Measurements from ENCODE around the gene ABCB4. TPM values are rescaled to one million over a fixed set of nuclear protein-coding genes. Genes with fewer than 3 reads are reported as not detected.

ABCB4 gene
- total RNA-seq, 4 donors from 2014 or later, result 0.38 to 0.76 TPM; not detected in 2

GRCh38 chr7:87370660-87371180 is 104.8 kb downstream of the ABCB4 start:
- peaks cover 0 to 66% (median 2%) of the 10 kb centered on the region in 3 donors for H3K36me3 ChIP-seq
- peak overlapping the region in 1 of 4 donors; percentile 31 for H3K27ac ChIP-seq
- H3K27me3 ChIP-seq, result no peaks in the 10 kb centered on the region
- intact Hi-C loops (cut with DNase I), result no loop called here
- H3K4me3 ChIP-seq, result no peak overlapping the region
- WGBS, 2 donors, result 69 to 83% methylated on average over 1 of the region's 1 CpG
- no peaks in the 10 kb centered on the region for H3K9me3 ChIP-seq
- DNase-seq, result no peak
- TF ChIP-seq CTCF (IDR thresholded peaks at IDR 0.05) (no peak), POLR2A (IDR thresholded peaks at IDR 0.05) (no peak)
- peaks cover 0 to 10% (median 0%) of the 10 kb centered on the region in 3 donors for H3K4me1 ChIP-seq

GRCh38 chr7:87369216-87369615 is 106.3 kb downstream of the ABCB4 start:
- peaks cover 0 to 79% (median 2%) of the 10 kb centered on the region in 3 donors for H3K36me3 ChIP-seq
- WGBS, 2 donors, result 81 to 87% methylated on average over 4 of the region's 4 CpGs
- intact Hi-C loops (cut with DNase I), result no loop called here

DNA sequence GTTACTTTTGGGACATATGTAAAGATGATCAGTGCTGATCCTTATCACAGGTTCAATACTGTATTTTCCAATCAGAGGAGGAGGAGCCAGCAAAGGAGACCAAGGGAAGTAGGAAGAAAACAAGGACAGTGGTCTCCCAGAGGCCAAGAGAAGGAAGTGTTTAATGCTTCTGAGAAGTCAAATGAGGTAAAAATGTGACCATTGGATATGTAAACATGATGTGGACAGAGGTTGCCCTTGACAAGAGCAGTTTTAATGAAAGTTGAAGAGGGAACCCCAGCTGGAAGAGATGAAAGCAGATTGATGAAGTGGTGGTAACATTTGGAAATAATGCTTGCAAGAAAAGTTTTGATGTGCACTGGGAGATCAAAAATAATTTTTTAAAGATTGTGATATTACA is 111.2 kb downstream of the ABCB4 start:
- Histone ChIP-seq H3K4me1 (peaks cover 0 to 6% (median 0%) of the 10 kb centered on the region in 3 donors), H3K36me3 (peaks cover 0 to 82% (median 6%) of the 10 kb centered on the region in 3 donors), H3K4me3 (no peak overlapping the region), H3K9me3 (no peaks in the 10 kb centered on the region), H3K27ac (no peak overlapping the region), H3K27me3 (no peaks in the 10 kb centered on the region)
- intact Hi-C loops (cut with DNase I), result no loop called here
- TF ChIP-seq CTCF (IDR thresholded peaks at IDR 0.05), result no peak
- TF ChIP-seq POLR2A (IDR thresholded peaks at IDR 0.05), result no peak
- DNase-seq, result no peak

More at GRCh38 chr7:87369216-87369615, 106.3 kb downstream of the ABCB4 start:
- H3K27ac ChIP-seq, result no peak overlapping the region
- H3K27me3 ChIP-seq, result no peaks in the 10 kb centered on the region
- TF ChIP-seq CTCF (IDR thresholded peaks at IDR 0.05) (no peak), POLR2A (IDR thresholded peaks at IDR 0.05) (no peak)
- H3K4me3 ChIP-seq, result no peak overlapping the region
- peaks cover 0 to 10% (median 0%) of the 10 kb centered on the region in 3 donors for H3K4me1 ChIP-seq
- no peaks in the 10 kb centered on the region for H3K9me3 ChIP-seq
- DNase-seq, result no peak

GRCh38 chr7:87363342-87363741 is 112.1 kb downstream of the ABCB4 start:
- no peak for TF ChIP-seq POLR2A (IDR thresholded peaks at IDR 0.05)
- TF ChIP-seq CTCF (IDR thresholded peaks at IDR 0.05), result no peak
- peaks cover 0 to 13% (median 0%) of the 10 kb centered on the region in 3 donors for H3K4me1 ChIP-seq
- DNase-seq, result no peak
- WGBS, 2 donors, result 97 to 100% methylated on average over 1 of the region's 1 CpG
- H3K4me3 ChIP-seq, result no peak overlapping the region
- peaks cover 0 to 77% (median 4%) of the 10 kb centered on the region in 3 donors for H3K36me3 ChIP-seq
- no peaks in the 10 kb centered on the region for H3K27me3 ChIP-seq
- no peak overlapping the region for H3K27ac ChIP-seq
- intact Hi-C loops (cut with DNase I), result no loop called here
- H3K9me3 ChIP-seq, result no peaks in the 10 kb centered on the region

DNA sequence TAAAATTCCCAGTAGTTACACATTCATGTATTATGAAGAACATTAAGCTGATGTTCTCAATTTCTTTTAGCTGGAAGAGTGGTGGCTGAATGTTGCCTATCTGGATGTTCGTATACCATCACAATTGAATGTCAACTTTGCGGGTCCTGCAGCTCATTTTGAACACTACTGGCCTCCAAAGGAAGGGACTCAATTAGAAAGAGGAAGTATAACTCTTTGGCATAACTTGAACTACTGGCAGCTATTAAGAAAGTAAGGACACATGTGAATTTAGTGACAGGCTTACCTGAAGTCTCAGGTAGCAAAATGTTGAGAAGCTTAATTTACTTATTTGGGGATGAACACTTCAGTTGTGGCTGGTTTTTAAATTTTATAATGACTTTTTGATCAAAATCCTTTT is 114.2 kb downstream of the ABCB4 start:
- Histone ChIP-seq H3K27ac (no peak overlapping the region), H3K4me3 (no peak overlapping the region), H3K4me1 (peaks cover 0 to 13% (median 0%) of the 10 kb centered on the region in 3 donors), H3K36me3 (peaks cover 0 to 74% (median 4%) of the 10 kb centered on the region in 3 donors), H3K9me3 (no peaks in the 10 kb centered on the region), H3K27me3 (no peaks in the 10 kb centered on the region)
- TF ChIP-seq POLR2A (IDR thresholded peaks at IDR 0.05), result no peak
- no peak for TF ChIP-seq CTCF (IDR thresholded peaks at IDR 0.05)
- intact Hi-C loops (cut with DNase I), result no loop called here
- no peak for DNase-seq
- WGBS, 2 donors, result 88 to 89% methylated on average over 2 of the region's 2 CpGs
